Immature natural killer cell (primary cell): ENCODE measurements around the gene DSCAML1. TPM values are rescaled to one million over a fixed set of nuclear protein-coding genes. Genes with fewer than 3 reads are reported as not detected.

ENCODE experiments used
- DNase-seq, 3 donors: peaks; one replicate each; pipeline ENCODE4 v3.0.0; 2022; ENCODE audit warnings: mixed read lengths in 1 of 3
- H3K27ac Mint-ChIP-seq, 6 donors: one replicate each; pipeline ENCODE4 v1.8.0; 2020; ENCODE audit warnings: mixed read lengths in 6 of 6, mild to moderate bottlenecking in 5 of 6, inconsistent platforms in 4 of 6, moderate library complexity in 3 of 6
- H3K27me3 Mint-ChIP-seq, 3 donors: one replicate each; pipeline ENCODE4 v1.8.0; 2020 to 2021; ENCODE audit warnings: low read depth in 3 of 3, mild to moderate bottlenecking in 3 of 3, mixed read lengths in 3 of 3, moderate library complexity in 3 of 3, inconsistent platforms in 1 of 3
- H3K36me3 Mint-ChIP-seq, 3 donors: one replicate each; pipeline ENCODE4 v1.8.0; 2020; ENCODE audit warnings: mixed read lengths in 3 of 3, inconsistent platforms in 2 of 3, mild to moderate bottlenecking in 2 of 3
- H3K4me1 Mint-ChIP-seq, 2 donors: one replicate each; pipeline ENCODE4 v1.8.0; 2020; ENCODE audit warnings: inconsistent platforms in 2 of 2, mild to moderate bottlenecking in 2 of 2, mixed read lengths in 2 of 2, moderate library complexity in 1 of 2
- H3K4me3 Mint-ChIP-seq, 5 donors: one replicate each; pipeline ENCODE4 v1.8.0; 2020; ENCODE audit warnings: mild to moderate bottlenecking in 5 of 5, mixed read lengths in 5 of 5, inconsistent platforms in 3 of 5, moderate library complexity in 3 of 5
- H3K9me3 Mint-ChIP-seq, 6 donors: one replicate each; pipeline ENCODE4 v1.8.0; 2020; ENCODE audit warnings: mild to moderate bottlenecking in 6 of 6, mixed read lengths in 6 of 6, inconsistent platforms in 4 of 6, moderate library complexity in 3 of 6
- polyA plus RNA-seq, 3 donors: library from polyadenylated mRNA; unstranded; fragments of 300-500 nt; fragmentation: Illumina TruSeq; gene quantifications; one replicate each; pipeline ENCODE4 v1.2.3, GENCODE V29; 2021

The DSCAML1 gene
- polyA plus RNA-seq, 3 donors from 2014 or later: not detected

DNA sequence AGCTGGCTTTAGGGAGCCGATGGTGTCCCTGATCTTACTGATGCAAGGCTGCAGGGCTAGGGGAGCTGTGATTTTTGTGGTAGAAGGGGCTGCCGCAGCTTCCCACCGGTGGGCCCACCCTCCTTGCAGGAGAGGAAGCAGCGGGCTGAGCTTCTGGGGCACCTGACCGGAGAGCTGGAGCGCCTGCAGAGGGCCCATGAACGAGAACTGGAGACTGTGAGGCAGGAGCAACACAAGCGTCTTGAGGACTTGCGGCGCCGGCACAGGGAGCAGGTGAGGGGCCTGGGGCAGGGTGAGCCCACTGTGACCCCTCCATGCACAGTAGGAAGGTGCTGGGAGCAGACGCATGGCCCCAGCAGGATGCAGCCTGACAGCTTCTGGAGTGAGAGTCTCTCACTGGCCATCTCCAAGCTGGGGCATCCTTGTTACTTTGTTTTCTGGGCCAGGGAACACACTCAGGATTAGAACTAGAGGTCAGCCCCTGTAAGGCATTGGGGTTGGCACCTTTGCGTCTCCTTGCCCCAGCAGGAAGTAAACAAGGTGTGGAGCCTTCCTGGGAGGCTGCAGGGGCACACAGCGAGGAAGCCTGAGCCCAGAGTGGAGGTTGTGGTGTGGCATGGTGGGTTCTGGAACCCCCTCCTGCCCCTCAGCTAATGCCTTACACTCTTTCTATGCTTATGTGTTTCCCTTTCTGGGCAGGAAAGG lies 402.6 kb downstream of the DSCAML1 start:
- Mint-ChIP-seq H3K27me3 (peaks cover 0 to 2% (median 0%) of the 10 kb centered on the region in 3 donors), H3K9me3 (peaks cover 0 to 1% (median 0%) of the 10 kb centered on the region in 6 donors), H3K4me1 (peaks cover 0 to 2% of the 10 kb centered on the region in 2 donors), H3K36me3 (peaks cover 51 to 77% (median 55%) of the 10 kb centered on the region in 3 donors), H3K27ac (no peak overlapping the region), H3K4me3 (no peak overlapping the region)
- no peak for DNase-seq

DNA sequence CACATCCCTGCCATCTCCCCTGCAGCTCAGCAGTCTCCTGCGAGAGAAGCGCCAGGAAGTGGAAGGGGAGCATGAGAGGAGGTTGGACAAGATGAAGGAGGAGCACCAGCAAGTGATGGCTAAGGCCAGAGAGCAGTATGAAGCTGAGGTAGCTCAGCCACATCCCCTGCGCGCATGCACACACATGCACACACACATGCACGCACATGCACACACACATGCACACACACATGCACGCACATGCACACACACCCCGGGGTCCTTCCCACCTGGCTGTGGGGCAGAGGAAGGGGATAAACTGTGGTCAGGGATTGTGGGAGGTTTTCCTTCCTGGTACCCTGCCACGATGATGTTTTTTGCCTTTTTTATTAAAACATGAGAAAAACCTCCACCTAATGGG lies 404.0 kb downstream of the DSCAML1 start:
- no peak for DNase-seq
- H3K36me3 Mint-ChIP-seq: peaks cover 45 to 74% (median 47%) of the 10 kb centered on the region in 3 donors
- H3K27ac Mint-ChIP-seq: peak overlapping the region in 1 of 6 donors; percentile 53
- peaks cover 0 to 2% of the 10 kb centered on the region in 2 donors for H3K4me1 Mint-ChIP-seq
- no peak overlapping the region for H3K4me3 Mint-ChIP-seq
- H3K9me3 Mint-ChIP-seq: no peaks in the 10 kb centered on the region
- H3K27me3 Mint-ChIP-seq: peaks cover 0 to 2% (median 0%) of the 10 kb centered on the region in 3 donors

DNA sequence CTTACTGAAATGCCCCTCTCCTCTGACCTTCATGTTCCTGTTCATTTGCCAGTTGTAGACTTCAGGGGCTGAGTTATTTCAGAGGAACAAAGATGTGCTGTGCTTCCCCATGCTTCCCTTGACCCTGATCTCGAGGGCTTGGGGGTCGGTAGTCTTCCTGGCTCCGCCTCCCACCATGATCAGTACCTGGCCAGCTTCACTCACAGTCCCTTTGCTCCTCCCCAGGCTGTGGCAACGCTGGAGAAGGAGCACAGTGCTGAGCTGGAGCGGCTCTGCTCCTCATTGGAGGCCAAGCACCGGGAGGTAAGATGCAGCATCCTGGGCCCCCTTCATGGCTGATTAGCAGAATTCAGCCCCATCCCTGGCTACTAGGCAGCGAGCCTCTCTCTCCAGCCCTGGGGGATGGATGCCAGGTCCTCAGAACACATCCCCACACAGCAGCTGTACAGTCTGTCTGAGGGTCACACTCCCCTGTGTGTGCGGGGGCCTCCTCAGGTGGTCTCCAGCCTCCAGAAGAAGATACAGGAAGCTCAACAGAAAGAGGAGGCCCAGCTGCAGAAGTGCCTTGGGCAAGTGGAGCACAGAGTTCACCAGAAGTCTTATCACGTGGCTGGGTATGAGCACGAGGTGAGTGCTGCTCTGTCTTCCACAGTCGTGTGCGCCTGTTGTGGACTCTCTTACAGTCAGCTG lies 404.9 kb downstream of the DSCAML1 start:
- Mint-ChIP-seq H3K4me1 (peaks cover 0 to 2% of the 10 kb centered on the region in 2 donors), H3K4me3 (no peak overlapping the region), H3K27ac (no peak overlapping the region), H3K27me3 (peaks cover 0 to 2% (median 0%) of the 10 kb centered on the region in 3 donors), H3K9me3 (no peaks in the 10 kb centered on the region), H3K36me3 (peaks cover 37 to 71% (median 38%) of the 10 kb centered on the region in 3 donors)
- no peak for DNase-seq

DNA sequence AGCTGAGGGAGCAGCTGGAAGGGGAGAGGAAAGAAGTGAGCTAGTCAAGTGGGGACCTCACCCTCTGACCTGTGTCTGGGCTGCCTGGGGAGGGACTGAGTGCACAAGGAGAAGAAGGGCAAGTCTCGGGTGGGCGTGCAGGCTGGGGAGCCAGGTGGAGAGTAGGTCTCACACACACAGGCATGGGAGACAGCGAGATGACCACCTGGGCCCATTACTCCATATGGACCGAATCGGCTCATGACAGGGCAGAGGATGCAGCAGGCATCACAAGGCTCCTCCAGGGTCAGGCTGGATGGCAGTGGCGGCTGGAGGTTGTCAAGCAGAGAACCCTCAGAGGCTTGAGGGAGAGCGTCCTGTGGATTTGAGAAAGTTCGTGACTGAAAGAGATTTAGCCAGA lies 405.8 kb downstream of the DSCAML1 start:
- peaks cover 0 to 2% (median 0%) of the 10 kb centered on the region in 3 donors for H3K27me3 Mint-ChIP-seq
- H3K4me3 Mint-ChIP-seq: no peak overlapping the region
- no peaks in the 10 kb centered on the region for H3K9me3 Mint-ChIP-seq
- peaks cover 0 to 2% of the 10 kb centered on the region in 2 donors for H3K4me1 Mint-ChIP-seq
- peaks cover 32 to 71% (median 33%) of the 10 kb centered on the region in 3 donors for H3K36me3 Mint-ChIP-seq
- H3K27ac Mint-ChIP-seq: no peak overlapping the region
- no peak for DNase-seq

DNA sequence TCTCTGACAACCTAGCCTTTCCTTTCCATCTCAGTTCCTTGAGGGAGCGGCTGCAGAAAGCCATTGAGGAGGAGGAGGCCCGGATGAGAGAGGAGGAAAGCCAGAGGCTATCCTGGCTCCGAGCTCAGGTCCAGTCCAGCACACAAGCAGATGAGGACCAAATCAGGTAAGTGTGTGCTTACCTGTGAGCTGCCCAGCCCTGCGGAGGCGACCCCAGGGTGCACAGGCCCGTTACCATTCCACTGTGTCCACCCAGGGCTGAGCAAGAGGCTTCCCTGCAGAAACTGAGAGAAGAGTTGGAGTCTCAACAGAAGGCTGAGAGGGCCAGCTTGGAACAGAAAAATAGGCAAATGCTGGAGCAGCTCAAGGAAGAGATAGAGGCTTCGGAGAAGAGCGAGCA lies 406.3 kb downstream of the DSCAML1 start:
- no peak overlapping the region for H3K4me3 Mint-ChIP-seq
- peaks cover 0 to 2% (median 0%) of the 10 kb centered on the region in 3 donors for H3K27me3 Mint-ChIP-seq
- H3K4me1 Mint-ChIP-seq: peaks cover 0 to 2% of the 10 kb centered on the region in 2 donors
- no peak for DNase-seq
- no peak overlapping the region for H3K27ac Mint-ChIP-seq
- H3K9me3 Mint-ChIP-seq: no peaks in the 10 kb centered on the region
- peaks cover 32 to 69% (median 32%) of the 10 kb centered on the region in 3 donors for H3K36me3 Mint-ChIP-seq

DNA sequence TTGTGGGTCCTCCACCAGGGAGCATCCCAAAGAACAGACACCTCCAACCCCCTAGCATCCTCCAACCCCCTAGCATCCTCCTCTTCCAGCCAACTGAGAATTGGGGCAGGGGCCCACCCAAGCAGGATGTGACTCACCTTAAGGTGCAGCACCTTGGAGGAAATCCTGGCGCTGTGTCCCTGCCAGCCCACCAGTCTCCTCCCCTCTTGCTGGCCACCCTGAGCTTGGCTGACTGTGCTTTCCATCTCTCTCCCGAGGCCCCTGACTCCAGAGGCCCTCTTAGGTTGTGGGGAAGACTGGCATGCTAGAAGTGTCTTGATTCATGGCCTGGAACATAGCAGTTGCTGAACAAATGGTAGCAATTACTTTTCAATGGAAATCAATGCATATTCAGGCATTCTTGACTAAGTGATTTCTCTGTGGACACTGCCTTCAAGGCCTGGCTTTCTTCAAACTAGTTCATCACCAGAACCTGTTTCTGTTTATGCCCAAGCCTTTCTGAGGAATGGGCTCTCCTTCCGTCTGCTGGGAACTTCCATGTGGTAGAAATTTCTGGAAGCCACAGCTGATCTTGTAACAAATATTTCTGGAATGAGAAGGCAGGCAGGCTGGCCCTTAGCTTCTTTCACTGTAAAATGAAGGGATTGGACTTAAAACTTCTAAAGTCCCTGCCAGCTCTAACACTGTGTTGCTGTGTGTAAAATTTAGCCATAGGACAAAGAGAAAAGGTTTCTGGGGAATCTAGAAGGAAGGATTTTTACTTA lies 408.8 kb downstream of the DSCAML1 start:
- Mint-ChIP-seq H3K27me3 (peaks cover 0 to 2% (median 0%) of the 10 kb centered on the region in 3 donors), H3K4me3 (no peak overlapping the region), H3K4me1 (peaks cover 0 to 2% of the 10 kb centered on the region in 2 donors), H3K9me3 (no peaks in the 10 kb centered on the region), H3K27ac (no peak overlapping the region), H3K36me3 (peaks cover 29 to 75% (median 33%) of the 10 kb centered on the region in 3 donors)
- no peak for DNase-seq

DNA sequence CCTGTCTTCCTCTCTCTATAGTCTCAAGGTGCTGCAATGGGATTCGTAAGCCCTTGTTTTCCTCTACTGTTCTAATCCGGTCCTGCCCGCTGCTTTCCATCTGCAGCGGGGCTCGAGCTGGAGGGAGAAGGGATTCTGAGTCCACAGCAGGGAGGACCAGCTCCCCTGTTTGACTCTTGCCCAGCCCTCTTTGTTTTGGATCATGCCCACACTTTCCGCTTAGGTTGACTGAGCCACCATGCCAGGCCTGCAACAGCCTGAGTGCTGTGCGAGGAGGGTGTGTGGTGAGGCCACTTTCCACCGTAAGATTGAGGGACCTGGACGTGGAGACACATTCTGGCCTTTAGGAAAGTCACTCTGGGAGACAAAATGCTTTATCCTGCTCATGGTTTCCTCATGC lies 411.1 kb downstream of the DSCAML1 start:
- H3K27me3 Mint-ChIP-seq: peaks cover 0 to 2% (median 0%) of the 10 kb centered on the region in 3 donors
- DNase-seq: no peak
- peaks cover 17 to 67% (median 21%) of the 10 kb centered on the region in 3 donors for H3K36me3 Mint-ChIP-seq
- H3K27ac Mint-ChIP-seq: no peak overlapping the region
- H3K9me3 Mint-ChIP-seq: no peaks in the 10 kb centered on the region
- no peak overlapping the region for H3K4me3 Mint-ChIP-seq
- peaks cover 0 to under 1% of the 10 kb centered on the region in 2 donors for H3K4me1 Mint-ChIP-seq

DNA sequence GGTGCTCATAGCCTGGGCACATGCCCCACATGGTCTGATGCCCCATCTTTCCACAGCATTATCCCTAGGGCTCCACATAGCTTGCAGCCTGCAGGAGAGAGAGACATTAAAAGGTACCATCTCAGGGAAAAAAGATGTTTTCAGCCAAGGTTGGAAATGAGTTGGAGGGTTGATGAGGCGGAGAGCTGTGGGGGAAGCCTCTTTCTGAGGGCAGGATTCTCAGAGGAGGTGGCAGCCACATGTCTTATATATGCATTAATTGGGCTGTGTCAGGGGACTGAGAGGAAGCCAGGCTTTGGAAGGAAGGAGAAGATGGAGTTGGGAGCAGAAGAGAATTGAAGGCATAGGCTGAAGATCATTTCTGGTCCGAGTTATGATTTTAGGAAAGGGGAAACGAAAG lies 411.5 kb downstream of the DSCAML1 start:
- no peak overlapping the region for H3K4me3 Mint-ChIP-seq
- no peak for DNase-seq
- H3K27ac Mint-ChIP-seq: peak overlapping the region in 1 of 6 donors; percentile 29
- peaks cover 0 to 2% (median 0%) of the 10 kb centered on the region in 3 donors for H3K27me3 Mint-ChIP-seq
- peaks cover 14 to 66% (median 19%) of the 10 kb centered on the region in 3 donors for H3K36me3 Mint-ChIP-seq
- no peaks in the 10 kb centered on the region for H3K4me1 Mint-ChIP-seq
- H3K9me3 Mint-ChIP-seq: no peaks in the 10 kb centered on the region

DNA sequence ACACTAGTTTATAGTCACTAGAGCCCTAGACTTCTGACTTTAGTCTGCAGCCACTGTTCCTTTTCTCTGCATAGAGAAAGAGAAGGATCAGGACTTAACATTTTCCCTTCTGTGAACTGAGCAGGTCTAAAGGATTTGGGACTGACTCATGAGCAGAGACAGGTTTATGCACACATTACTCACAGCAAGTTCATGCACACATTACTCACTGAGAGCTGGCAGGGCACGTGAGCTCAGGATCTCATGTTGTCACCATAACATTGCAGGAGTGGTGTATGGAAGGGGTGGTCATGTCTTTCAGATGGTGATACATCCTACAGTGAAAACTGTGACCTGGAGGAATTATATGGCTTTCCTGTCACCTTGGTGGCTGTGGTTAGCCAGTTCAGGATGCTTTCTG lies 413.0 kb downstream of the DSCAML1 start:
- DNase-seq: no peak
- no peak overlapping the region for H3K4me3 Mint-ChIP-seq
- H3K36me3 Mint-ChIP-seq: peaks cover 9 to 62% (median 12%) of the 10 kb centered on the region in 3 donors
- no peak overlapping the region for H3K27ac Mint-ChIP-seq
- H3K27me3 Mint-ChIP-seq: no peaks in the 10 kb centered on the region
- no peaks in the 10 kb centered on the region for H3K4me1 Mint-ChIP-seq
- H3K9me3 Mint-ChIP-seq: no peaks in the 10 kb centered on the region

DNA sequence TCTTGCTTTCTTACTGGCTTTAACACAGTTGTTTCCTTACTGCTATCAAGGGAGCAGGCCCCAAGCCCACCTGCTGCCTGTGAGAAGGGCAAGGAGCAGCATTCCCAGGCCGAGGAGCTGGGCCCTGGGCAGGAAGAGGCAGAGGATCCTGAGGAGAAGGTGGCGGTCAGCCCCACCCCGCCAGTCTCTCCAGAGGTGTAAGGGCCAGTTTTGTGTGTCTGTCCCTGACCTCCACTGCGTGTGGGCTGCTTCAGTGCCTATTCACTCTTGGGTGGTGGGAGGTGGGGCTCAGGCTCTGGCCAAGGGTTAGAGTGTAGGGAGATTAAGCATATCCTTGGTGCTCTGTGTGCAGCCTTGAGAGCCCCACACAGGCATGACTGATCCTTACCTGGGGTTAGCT lies 414.3 kb downstream of the DSCAML1 start:
- H3K27ac Mint-ChIP-seq: no peak overlapping the region
- H3K4me1 Mint-ChIP-seq: no peaks in the 10 kb centered on the region
- no peak overlapping the region for H3K4me3 Mint-ChIP-seq
- H3K9me3 Mint-ChIP-seq: no peaks in the 10 kb centered on the region
- no peak for DNase-seq
- peaks cover 0 to 2% (median 0%) of the 10 kb centered on the region in 3 donors for H3K27me3 Mint-ChIP-seq
- H3K36me3 Mint-ChIP-seq: peaks cover 9 to 58% (median 12%) of the 10 kb centered on the region in 3 donors

DNA sequence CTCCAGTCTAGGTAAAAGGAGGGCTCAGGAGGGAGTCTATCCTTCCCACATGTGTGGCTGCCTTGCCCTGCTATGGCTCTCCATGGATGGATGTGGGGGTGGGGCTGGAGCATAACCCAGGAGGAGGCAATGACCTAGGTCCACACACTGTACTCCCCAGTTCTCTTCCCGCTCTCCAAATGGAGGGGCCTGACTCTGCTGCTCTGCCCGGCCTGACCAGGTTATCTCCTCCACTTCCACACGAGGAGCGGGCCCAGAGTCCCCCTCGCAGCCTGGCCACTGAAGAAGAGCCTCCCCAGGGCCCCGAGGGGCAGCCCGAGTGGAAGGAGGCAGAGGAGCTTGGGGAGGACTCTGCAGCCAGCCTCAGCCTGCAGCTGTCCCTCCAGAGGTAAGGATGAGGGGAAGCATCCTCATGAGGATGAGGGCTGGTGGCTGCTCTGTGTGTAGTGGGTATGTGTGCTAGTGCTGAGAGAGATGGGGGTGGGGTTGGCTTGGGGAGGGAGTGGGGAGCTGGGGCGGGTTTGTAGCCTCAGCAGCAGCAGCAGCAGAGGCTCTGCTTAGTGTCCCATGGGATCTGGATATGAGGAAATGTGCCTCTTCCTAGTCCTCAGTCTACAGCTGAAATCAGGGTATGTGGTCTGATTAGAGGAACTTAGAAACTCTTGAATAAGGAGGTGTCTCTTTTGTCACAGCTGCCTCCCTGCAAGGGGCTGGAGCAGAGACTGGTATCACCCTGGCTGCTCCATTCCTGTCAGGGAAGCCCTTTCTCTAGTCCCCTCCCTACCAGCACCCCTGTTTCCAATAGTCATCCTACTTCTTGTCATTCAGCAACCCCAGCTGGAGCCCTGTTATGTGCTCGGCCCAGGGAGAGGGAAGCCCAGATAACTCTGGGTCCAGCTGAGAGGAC lies 415.3 kb downstream of the DSCAML1 start:
- peaks cover 12 to 56% (median 14%) of the 10 kb centered on the region in 3 donors for H3K36me3 Mint-ChIP-seq
- H3K4me1 Mint-ChIP-seq: no peaks in the 10 kb centered on the region
- peaks cover 0 to 2% (median 0%) of the 10 kb centered on the region in 3 donors for H3K27me3 Mint-ChIP-seq
- H3K27ac Mint-ChIP-seq: no peak overlapping the region
- no peak for DNase-seq
- H3K9me3 Mint-ChIP-seq: no peaks in the 10 kb centered on the region
- H3K4me3 Mint-ChIP-seq: no peak overlapping the region

DNA sequence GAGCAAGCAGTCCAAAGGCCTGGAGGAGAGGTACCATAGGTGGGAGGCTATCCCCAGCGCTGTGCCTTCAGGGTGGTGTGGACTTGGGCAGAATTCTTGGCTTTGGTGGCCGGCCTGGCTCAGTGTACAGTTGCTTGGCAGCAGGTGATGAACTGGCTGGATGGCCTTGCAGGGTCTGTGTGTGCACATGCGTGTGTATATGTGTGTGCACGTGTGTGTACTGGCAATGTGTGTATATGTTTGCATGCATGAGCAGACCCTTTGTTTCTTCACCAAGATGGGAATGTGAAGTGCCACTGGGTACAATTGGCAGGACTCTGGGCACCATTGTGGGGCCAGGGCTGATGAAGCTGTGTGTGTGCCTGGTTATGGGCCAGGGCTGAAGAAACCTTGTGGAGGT lies 416.3 kb downstream of the DSCAML1 start:
- no peaks in the 10 kb centered on the region for H3K4me1 Mint-ChIP-seq
- H3K27me3 Mint-ChIP-seq: peaks cover 0 to 2% (median 0%) of the 10 kb centered on the region in 3 donors
- no peaks in the 10 kb centered on the region for H3K9me3 Mint-ChIP-seq
- peaks cover 17 to 57% (median 25%) of the 10 kb centered on the region in 3 donors for H3K36me3 Mint-ChIP-seq
- no peak for DNase-seq
- no peak overlapping the region for H3K4me3 Mint-ChIP-seq
- no peak overlapping the region for H3K27ac Mint-ChIP-seq
